GM12878 (cell line): ENCODE data around the gene ASB7. TPM values are rescaled to one million over a fixed set of nuclear protein-coding genes. Genes with fewer than 3 reads are reported as not detected.
"Not testable (repeated sequence)": the region's sequence is repeated elsewhere in the genome, so short reads cannot be mapped to it uniquely, and the experiment has no call there.

Experiments used
- ATAC-seq: fragments of 200-7000 bp; cut with Tn5 transposase; 3 replicates; pipeline ENCODE4 v1.9.1; 2020; ENCODE audit warnings: mild to moderate bottlenecking, moderate library complexity
- BruUV-seq: library from RNA; stranded (reverse); fragments of 400-500 nt; replicated peaks from 2 replicates; lab custom pipeline; 2021; lab: Mats Ljungman, UMichigan
- CTCF ChIA-PET: fragments of 300-600 bp; sonication (Branson Sonifier 250); formaldehyde crosslinking; extraction: SDS; loops from one replicate; lab custom pipeline; 2021; ENCODE audit warnings: inconsistent platforms; lab: Yijun Ruan, JAX
- POLR2A ChIA-PET: fragments of 350-600 bp; formaldehyde crosslinking; extraction: SDS; loops from one replicate; lab custom pipeline; 2021; ENCODE audit warnings: inconsistent platforms; lab: Charles Lee
- RAD21 ChIA-PET: fragments of 300-600 bp; sonication (Branson Sonifier 250); formaldehyde crosslinking; loops from one replicate; lab custom pipeline; 2023; ENCODE audit warnings: antibody characterized with exemption; ENCODE audit not compliant: unreplicated experiment; lab: Charles Lee
- SMC1A ChIA-PET: fragments of 300-600 bp; sonication (Branson Sonifier 250); formaldehyde crosslinking; loops from one replicate; lab custom pipeline; 2023; ENCODE audit not compliant: unreplicated experiment, uncharacterized antibody; lab: Charles Lee
- DNase-seq: peaks from one replicate; pipeline ENCODE4 v3.0.0-alpha.2; 2011; ENCODE audit warnings: low read depth, low spot score
- FAIRE-seq: peaks from 3 replicates; lab custom pipeline; 2011; peaks lifted over from hg19 to GRCh38; lab: Jason Lieb, UNC
- H2AFZ ChIP-seq: 2 replicates; pipeline ENCODE4 v1.6.0; 2011; ENCODE audit warnings: low read depth, low read length, control low read depth; ENCODE audit not compliant: control insufficient read depth
- H3K27ac ChIP-seq: 2 replicates; pipeline ENCODE4 v1.5.1; 2011; ENCODE audit warnings: control low read depth; ENCODE audit not compliant: control insufficient read depth, insufficient read depth
- H3K27me3 ChIP-seq, 2 experiments: replicated peaks in 1 of 2; 2 replicates each; pipeline versions ENCODE4 v1.6.0 to v1.6.1; 2011; ENCODE audit warnings: low read length in 1 of 2; ENCODE audit not compliant: control insufficient read depth in 2 of 2, insufficient read depth in 2 of 2
- H3K36me3 ChIP-seq, 2 experiments: 2 replicates each; pipeline ENCODE4 v1.5.1; 2011; ENCODE audit warnings: low read length in 1 of 2; ENCODE audit not compliant: control insufficient read depth in 2 of 2, insufficient read depth in 2 of 2
- H3K4me1 ChIP-seq: 2 replicates; pipeline ENCODE4 v1.6.1; 2011; ENCODE audit warnings: mild to moderate bottlenecking, low read length, moderate library complexity, mixed read lengths; ENCODE audit not compliant: control insufficient read depth, insufficient read depth
- H3K4me2 ChIP-seq: 2 replicates; pipeline ENCODE4 v1.6.0; 2011; ENCODE audit warnings: control low read depth; ENCODE audit not compliant: control insufficient read depth, insufficient read depth
- H3K4me3 ChIP-seq: fragments of 200-600 bp; sonication (generic); 2 replicates; pipeline ENCODE4 v1.5.1; 2016
- H3K79me2 ChIP-seq: 2 replicates; pipeline ENCODE4 v1.6.0; 2011; ENCODE audit warnings: low read length; ENCODE audit not compliant: control insufficient read depth, insufficient read depth
- H3K9ac ChIP-seq: 2 replicates; pipeline ENCODE4 v1.8.0; 2011; ENCODE audit warnings: low read length, control low read depth, mixed read lengths; ENCODE audit not compliant: control insufficient read depth, insufficient read depth
- H3K9me3 ChIP-seq: replicated peaks from 3 replicates; pipeline ENCODE4 v1.5.1; 2011; ENCODE audit warnings: mild to moderate bottlenecking, low read length; ENCODE audit not compliant: control insufficient read depth, insufficient read depth
- H4K20me1 ChIP-seq: 2 replicates; pipeline ENCODE4 v1.6.0; 2011; ENCODE audit not compliant: control insufficient read depth, insufficient read depth
- ATF2 ChIP-seq: IDR thresholded peaks from 2 replicates; pipeline ENCODE4 v1.6.1; 2012; ENCODE audit warnings: low read length, inconsistent platforms
- CBFB ChIP-seq: IDR thresholded peaks from 2 replicates; pipeline ENCODE4 v1.6.1; 2016; ENCODE audit warnings: antibody characterized with exemption, low read depth
- FOXK2 ChIP-seq: fragments of 450-650 bp; IDR thresholded peaks from 2 replicates; pipeline ENCODE4 v1.6.1; 2017; ENCODE audit warnings: mild to moderate bottlenecking, moderate library complexity
- FOXM1 ChIP-seq: IDR thresholded peaks from 2 replicates; pipeline ENCODE4 v1.6.1; 2012; ENCODE audit warnings: low read depth, mild to moderate bottlenecking, inconsistent platforms, low read length, moderate library complexity
- HCFC1 ChIP-seq: fragments of 150-350 bp; IDR thresholded peaks from 2 replicates; pipeline ENCODE4 v1.6.1; 2014; ENCODE audit warnings: low read length
- IRF5 ChIP-seq: fragments of 450-650 bp; IDR thresholded peaks from 2 replicates; pipeline ENCODE4 v1.6.1; 2017; ENCODE audit warnings: borderline replicate concordance
- JUND ChIP-seq: IDR thresholded peaks from 2 replicates; pipeline ENCODE4 v1.6.1; 2012; ENCODE audit warnings: low read depth, mild to moderate bottlenecking, low read length, improper control_type of control experiment, moderate library complexity
- STAT1 ChIP-seq: fragments of 450-650 bp; conservative IDR thresholded peaks from 2 replicates; pipeline ENCODE4 v1.6.1; 2014; ENCODE audit warnings: antibody characterized with exemption, mild to moderate bottlenecking
- TCF3 ChIP-seq: IDR thresholded peaks from 2 replicates; pipeline ENCODE4 v1.6.1; 2012; ENCODE audit warnings: low read depth, mild to moderate bottlenecking, low read length, borderline replicate concordance; ENCODE audit not compliant: insufficient read depth
- WGBS: methylation state at CpG from one replicate; pipeline ENCODE4 v1.1.6; 2016; ENCODE audit warnings: low lambda C conversion rate; ENCODE audit not compliant: insufficient replicate concordance, insufficient coverage; ENCODE audit errors: missing lambda C conversion rate; 5-methylcytosine and 5-hydroxymethylcytosine counted together
- in situ Hi-C: fragments of 300-500 bp; cut with MboI; formaldehyde crosslinking; loops from 9 replicates; pipeline ENCODE4 v1.14.3; 2018; ENCODE audit warnings: mixed read lengths
- intact Hi-C: fragments of 100-400 bp; cut with micrococcal nuclease; formaldehyde crosslinking; loops from one replicate; pipeline ENCODE4 v1.14.2; 2022; ENCODE audit not compliant: unreplicated experiment
- polyA plus RNA-seq, 11 experiments: library from polyadenylated mRNA; depleted of rRNA in 4 of 11; unstranded in 6 of 11; stranded (reverse) in 5 of 11; fragments of >200 nt; fragmentation: Nextera tagmentation in 4 of 11; fragmentation: Illumina TruSeq in 1 of 11; extraction: Ambion mirVana in 4 of 11; extraction: Trizol in 1 of 11; gene quantifications; 1 replicate in 1 of 11; 2 replicates in 10 of 11; pipeline versions ENCODE4 v1.2.1 to v1.2.3, GENCODE V29; 2011 to 2016; ENCODE audit warnings: inconsistent platforms in 2 of 11, missing spikeins in 2 of 11, low read depth in 1 of 11
- total RNA-seq, 4 experiments: library from RNA; depleted of rRNA in 3 of 4; stranded (reverse); fragments of >200 nt in 3 of 4; fragmentation: Illumina TruSeq in 1 of 4; extraction: Trizol in 1 of 4; gene quantifications; 2 replicates each; pipeline versions ENCODE4 v1.2.1 to v1.2.3, GENCODE V29; 2013 to 2021
- TF ChIP-seq, protein P1 (sequence below): IDR thresholded peaks from 2 replicates; pipeline ENCODE4 v1.6.1; 2011; ENCODE audit warnings: borderline replicate concordance, low read depth, mild to moderate bottlenecking, moderate library complexity, low read length; ENCODE audit not compliant: insufficient read depth, poor library complexity, severe bottlenecking
- TF ChIP-seq, protein P2 (sequence below): fragments of 450-650 bp; IDR thresholded peaks from 2 replicates; pipeline ENCODE4 v1.6.1; 2017; ENCODE audit warnings: mild to moderate bottlenecking, low read depth, inconsistent platforms; ENCODE audit not compliant: poor library complexity, severe bottlenecking

The ASB7 gene
- total and polyA plus RNA-seq, 10 of the 15 experiments (the other 5 are each of a cell fraction or from before 2014, with no cell fraction given): 2.7 to 13.9 (median 8.6) TPM

GRCh38 chr15:100591163-100591562, 11.2 kb upstream of the ASB7 start:
- H3K27ac ChIP-seq, H4K20me1 ChIP-seq, H2AFZ ChIP-seq, H3K4me1 ChIP-seq, H3K27me3 ChIP-seq, H3K9ac ChIP-seq, H3K4me3 ChIP-seq, RAD21 ChIA-PET, CTCF ChIA-PET, BruUV-seq, ATAC-seq, DNase-seq, intact Hi-C loops, H3K4me2 ChIP-seq, H3K36me3 ChIP-seq, FAIRE-seq, POLR2A ChIA-PET: not testable (repeated sequence)
- in situ Hi-C loops: loop anchor here (10.0 kb wide), 1 partner anchor 656 kb away; no protein-coding TSS in a partner anchor
- WGBS: 100% methylated on average over 2 of the region's 2 CpGs
- SMC1A ChIA-PET: interaction anchor here (0.6 kb wide), 1 partner anchor 36 kb away, joined by 3 read pairs; no protein-coding TSS in a partner anchor
- Histone ChIP-seq H3K79me2 (peaks cover 29% of the 10 kb centered on the region), H3K9me3 (peaks cover 11% of the 10 kb centered on the region)

DNA sequence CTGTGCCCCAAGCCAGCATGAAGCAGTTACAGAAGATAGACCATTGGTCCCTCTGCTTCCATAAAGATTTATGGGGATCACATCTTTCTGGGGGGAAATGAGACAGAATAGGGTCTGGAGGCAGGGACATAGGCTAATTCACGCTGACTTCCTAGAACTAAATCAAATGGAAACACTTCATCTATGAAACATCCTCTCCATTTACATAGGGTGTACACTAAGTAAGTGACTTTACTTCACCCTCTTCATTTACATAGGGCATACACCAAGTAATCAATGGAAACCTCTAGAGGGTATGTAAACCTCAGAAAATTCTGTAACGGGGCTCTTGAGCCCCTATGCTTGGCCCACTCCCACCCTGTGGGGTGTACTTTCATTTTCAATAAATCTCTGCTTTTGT, 10.6 kb upstream of the ASB7 start:
- H3K27ac ChIP-seq: no peak overlapping the region
- peaks cover 0 to 2% of the 10 kb centered on the region in 2 experiments; a peak in 1 of 4 replicates for H3K36me3 ChIP-seq
- ChIA-PET RAD21 (no interaction called here), CTCF (no interaction called here), POLR2A (no interaction called here), SMC1A (no interaction called here)
- no peaks in the 10 kb centered on the region for H3K27me3 ChIP-seq
- intact Hi-C loops (no loop called here), in situ Hi-C loops (loop anchor here (10.0 kb wide), 1 partner anchor 657 kb away; no protein-coding TSS in a partner anchor)
- ATAC-seq (no peak), DNase-seq (no peak), FAIRE-seq (no peak)
- H3K9ac ChIP-seq: no peak overlapping the region
- no peak overlapping the region for H3K4me3 ChIP-seq
- 22% methylated on average over 2 of the region's 2 CpGs for WGBS
- peaks cover 34% of the 10 kb centered on the region for H3K79me2 ChIP-seq
- TF ChIP-seq TCF3: no peak
- no peak for TF ChIP-seq IRF5
- no peak for TF ChIP-seq CBFB
- TF ChIP-seq ATF2: no peak
- TF ChIP-seq, protein P1, sequence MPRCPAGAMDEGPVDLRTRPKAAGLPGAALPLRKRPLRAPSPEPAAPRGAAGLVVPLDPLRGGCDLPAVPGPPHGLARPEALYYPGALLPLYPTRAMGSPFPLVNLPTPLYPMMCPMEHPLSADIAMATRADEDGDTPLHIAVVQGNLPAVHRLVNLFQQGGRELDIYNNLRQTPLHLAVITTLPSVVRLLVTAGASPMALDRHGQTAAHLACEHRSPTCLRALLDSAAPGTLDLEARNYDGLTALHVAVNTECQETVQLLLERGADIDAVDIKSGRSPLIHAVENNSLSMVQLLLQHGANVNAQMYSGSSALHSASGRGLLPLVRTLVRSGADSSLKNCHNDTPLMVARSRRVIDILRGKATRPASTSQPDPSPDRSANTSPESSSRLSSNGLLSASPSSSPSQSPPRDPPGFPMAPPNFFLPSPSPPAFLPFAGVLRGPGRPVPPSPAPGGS: no peak
- TF ChIP-seq FOXM1: no peak
- no peak for TF ChIP-seq FOXK2
- TF ChIP-seq HCFC1: no peak
- TF ChIP-seq, protein P2, sequence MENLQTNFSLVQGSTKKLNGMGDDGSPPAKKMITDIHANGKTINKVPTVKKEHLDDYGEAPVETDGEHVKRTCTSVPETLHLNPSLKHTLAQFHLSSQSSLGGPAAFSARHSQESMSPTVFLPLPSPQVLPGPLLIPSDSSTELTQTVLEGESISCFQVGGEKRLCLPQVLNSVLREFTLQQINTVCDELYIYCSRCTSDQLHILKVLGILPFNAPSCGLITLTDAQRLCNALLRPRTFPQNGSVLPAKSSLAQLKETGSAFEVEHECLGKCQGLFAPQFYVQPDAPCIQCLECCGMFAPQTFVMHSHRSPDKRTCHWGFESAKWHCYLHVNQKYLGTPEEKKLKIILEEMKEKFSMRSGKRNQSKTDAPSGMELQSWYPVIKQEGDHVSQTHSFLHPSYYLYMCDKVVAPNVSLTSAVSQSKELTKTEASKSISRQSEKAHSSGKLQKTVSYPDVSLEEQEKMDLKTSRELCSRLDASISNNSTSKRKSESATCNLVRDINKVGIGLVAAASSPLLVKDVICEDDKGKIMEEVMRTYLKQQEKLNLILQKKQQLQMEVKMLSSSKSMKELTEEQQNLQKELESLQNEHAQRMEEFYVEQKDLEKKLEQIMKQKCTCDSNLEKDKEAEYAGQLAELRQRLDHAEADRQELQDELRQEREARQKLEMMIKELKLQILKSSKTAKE: no peak
- no peak for TF ChIP-seq STAT1
- TF ChIP-seq JUND: no peak
- H3K9me3 ChIP-seq: peaks cover 11% of the 10 kb centered on the region
- peaks cover 10% of the 10 kb centered on the region for H3K4me1 ChIP-seq
- no peaks in the 10 kb centered on the region for H4K20me1 ChIP-seq
- H2AFZ ChIP-seq: no peak overlapping the region
- no TSS peak for BruUV-seq
- no peak overlapping the region for H3K4me2 ChIP-seq
